NCI-H748 (cell line): Measurements from ENCODE around the gene HSD17B8.

Experiments
- DNase-seq: peaks from one replicate; lab custom pipeline; 2025; ENCODE audit not compliant: unreplicated experiment; lab: John Stamatoyannopoulos, UW

HSD17B8 gene

GRCh38 chr6:33236328-33236727, 31.9 kb downstream of the HSD17B8 start:
- no peak for DNase-seq

- no peak for DNase-seq
Measured at GRCh38 chr6:33236852-33237251, 32.4 kb downstream of the HSD17B8 start.

GRCh38 chr6:33237741-33238140, 33.3 kb downstream of the HSD17B8 start:
- DNase-seq: no peak

- DNase-seq: no peak
Measured at GRCh38 chr6:33241968-33242367, 37.5 kb downstream of the HSD17B8 start.

GRCh38 chr6:33243476-33243875, 39.0 kb downstream of the HSD17B8 start:
- no peak for DNase-seq

GRCh38 chr6:33247977-33248642, 43.7 kb downstream of the HSD17B8 start:
- DNase-seq: peak; percentile 90

GRCh38 chr6:33248643-33248931, 44.1 kb downstream of the HSD17B8 start:
- DNase-seq: peak; percentile 81

- peak; percentile 100 for DNase-seq
Measured at GRCh38 chr6:33248932-33249731, 44.7 kb downstream of the HSD17B8 start.

- DNase-seq: no peak
Measured at GRCh38 chr6:33249732-33250630, 45.5 kb downstream of the HSD17B8 start.

- no peak for DNase-seq
Measured at GRCh38 chr6:33250731-33251130, 46.3 kb downstream of the HSD17B8 start.

- no peak for DNase-seq
Measured at GRCh38 chr6:33251395-33252012, 47.0 kb downstream of the HSD17B8 start.

- no peak for DNase-seq
Measured at GRCh38 chr6:33252759-33253158, 48.3 kb downstream of the HSD17B8 start.

GRCh38 chr6:33254591-33254990, 50.1 kb downstream of the HSD17B8 start:
- no peak for DNase-seq
